SIG-M5 (cell line): ENCODE measurements around the gene STAG1.
"Not testable (repeated sequence)": the region's sequence is repeated elsewhere in the genome, so short reads cannot be mapped to it uniquely, and the experiment has no call there.

Source experiments
- DNase-seq: peaks from one replicate; lab custom pipeline; 2025; lab: John Stamatoyannopoulos, UW

Gene STAG1

DNA sequence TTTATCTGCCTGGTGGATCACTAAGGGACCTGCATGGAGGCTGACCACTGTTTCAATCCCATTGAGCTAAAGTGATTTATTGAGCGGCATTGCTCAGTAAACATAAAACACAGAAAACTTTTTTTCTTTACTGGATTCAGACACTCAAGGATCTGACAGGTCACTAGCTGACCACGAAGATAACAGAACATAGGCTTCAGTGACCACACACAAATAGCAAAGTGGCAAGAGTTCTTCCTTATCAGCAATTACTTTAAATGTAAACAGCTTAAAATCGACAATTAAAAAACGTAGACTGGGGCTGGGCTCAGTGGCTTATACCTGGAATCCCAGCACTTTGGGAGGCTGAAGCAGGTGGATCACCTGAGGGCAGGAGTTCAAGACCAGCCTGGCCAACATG, 48.7 kb downstream of the STAG1 start:
- DNase-seq, result no peak

- DNase-seq, result no peak
Observed at GRCh38 chr3:136699271-136699828, 52.8 kb downstream of the STAG1 start.

GRCh38 chr3:136698361-136698760, 53.8 kb downstream of the STAG1 start:
- no peak for DNase-seq

GRCh38 chr3:136696797-136697196, 55.4 kb downstream of the STAG1 start:
- no peak for DNase-seq

GRCh38 chr3:136694321-136694720, 57.9 kb downstream of the STAG1 start:
- no peak for DNase-seq

GRCh38 chr3:136690599-136690998, 61.6 kb downstream of the STAG1 start:
- no peak for DNase-seq

DNA sequence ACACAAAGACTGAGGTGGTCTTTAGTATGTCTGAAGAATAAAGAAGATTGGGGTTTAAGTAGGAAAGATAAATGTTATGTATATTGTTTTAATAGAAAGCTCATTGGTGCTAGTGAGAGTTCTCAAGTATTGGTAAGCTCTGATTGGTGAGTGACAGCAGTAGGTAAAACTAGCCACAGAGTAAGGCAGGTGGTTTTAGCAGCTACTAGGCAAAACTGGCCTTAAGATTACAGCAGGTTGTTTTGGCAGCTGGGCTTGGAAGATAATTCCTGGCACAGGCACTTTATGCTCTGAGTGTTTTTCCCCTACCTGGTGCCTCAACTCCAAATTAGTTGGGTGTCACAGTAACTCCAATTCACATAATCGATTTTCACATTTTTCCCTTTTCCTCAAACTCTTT, 66.3 kb downstream of the STAG1 start:
- DNase-seq, result no peak

DNA sequence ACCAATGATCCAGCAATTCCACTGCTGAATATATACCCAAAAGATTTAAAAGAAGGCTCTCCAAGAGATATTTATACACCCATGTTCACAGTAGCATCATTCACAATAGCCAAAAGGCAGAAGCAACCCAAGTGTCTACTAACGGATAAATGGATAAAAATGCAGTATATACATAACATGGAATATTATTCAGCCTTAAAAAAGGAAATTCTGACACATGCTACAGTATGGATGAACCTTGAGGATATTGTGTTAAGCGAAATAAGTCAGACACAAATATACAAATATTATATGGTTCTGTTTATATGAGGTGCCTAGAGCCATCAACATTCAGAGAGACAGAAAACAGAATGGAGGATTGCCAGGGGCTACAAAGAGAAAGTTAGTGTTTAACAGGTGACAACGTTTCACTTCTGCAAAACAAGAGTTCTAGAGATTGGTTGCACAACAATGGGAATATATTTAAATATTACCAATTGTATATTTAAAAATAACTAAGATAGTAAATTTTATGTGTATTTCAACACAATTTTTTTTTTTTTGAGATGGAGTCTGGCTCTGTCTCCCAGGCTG, 69.4 kb downstream of the STAG1 start:
- no peak for DNase-seq

DNA sequence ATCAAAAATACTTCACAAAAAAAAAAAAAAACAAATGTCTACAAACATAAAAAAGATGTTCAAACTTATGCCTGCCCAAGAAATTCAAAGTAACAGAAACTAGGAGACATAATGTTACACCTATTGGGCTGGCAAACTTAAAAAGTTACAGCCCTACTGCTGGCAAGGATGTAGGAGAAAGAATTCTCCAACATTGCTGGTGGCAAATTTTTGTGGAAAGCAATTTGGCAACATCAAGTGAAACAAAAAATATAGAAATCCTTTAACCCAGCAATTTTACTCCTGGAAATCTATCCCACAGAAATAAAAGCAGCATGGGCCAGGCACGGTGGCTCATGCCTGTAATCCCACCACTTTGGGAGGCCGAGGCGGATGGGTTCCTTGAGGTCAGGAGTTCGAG, 73.2 kb downstream of the STAG1 start:
- DNase-seq, result no peak

DNA sequence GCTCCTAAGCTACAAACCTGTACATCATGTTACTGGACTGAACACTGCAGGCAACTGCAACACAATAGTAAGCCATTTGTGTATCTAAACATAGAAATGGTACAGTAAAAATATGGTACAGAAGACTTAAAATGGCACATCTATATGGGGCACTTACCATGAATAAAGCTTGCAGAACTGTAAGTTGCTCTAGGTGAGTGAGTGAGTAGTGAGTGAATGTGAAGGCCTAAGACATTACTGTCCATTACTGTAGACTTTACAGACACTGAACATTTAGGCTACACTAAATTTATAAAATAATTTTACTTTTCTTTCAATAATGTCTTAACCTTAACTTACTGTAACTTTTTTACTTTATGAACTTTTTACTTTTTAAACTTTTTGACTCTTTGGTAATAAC, 76.2 kb downstream of the STAG1 start:
- DNase-seq, result no peak

DNA sequence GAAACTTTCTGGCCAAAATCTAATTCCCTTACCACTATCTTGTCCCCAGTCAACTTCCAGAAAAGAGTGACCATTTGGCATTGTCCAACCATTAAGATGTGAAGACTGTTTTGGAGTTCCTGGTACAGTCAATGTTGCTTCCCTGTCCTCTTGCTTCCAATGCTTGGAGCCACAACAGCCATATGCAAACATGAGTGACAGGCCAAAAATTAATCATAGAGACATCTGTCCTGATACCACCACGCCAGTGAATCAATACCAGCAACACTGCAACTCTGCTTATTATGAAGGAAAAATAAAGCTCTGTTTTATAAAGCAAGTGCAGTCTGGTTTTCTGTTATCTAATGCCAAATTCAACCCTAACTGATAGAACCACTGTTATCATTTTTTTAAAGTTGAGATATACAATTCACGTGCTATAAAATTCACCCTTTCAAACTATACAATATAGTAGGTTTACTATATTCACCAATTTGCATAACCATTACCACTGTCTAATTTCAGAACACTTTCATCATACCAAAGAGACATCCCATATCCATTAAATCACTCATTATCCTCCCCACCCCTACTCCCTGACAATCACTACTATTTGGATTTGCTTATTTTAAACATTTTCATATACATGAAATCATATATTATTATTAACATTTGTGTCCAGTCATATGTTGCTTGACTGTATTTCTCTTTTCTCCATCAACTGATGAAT, 76.9 kb downstream of the STAG1 start:
- no peak for DNase-seq

DNA sequence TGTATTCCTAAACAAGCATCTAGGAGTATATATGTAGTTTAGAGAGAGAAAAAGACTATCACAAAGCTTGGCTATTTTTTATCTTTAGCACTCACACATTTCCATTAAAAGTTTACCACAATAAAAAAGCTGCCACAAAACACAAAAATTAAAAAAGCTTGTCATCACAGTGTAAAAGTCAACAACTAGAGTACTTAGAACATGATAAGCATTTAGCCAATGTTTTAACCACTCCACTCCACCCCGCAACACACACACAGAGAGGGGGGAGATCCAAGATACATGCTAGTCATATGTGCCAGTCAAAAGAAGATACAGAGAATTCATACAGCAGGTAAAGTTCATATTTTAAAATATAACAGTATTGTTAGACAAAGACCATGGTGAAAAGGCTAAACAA, 79.7 kb downstream of the STAG1 start:
- no peak for DNase-seq

- no peak for DNase-seq
Observed at GRCh38 chr3:136671921-136672320, 80.3 kb downstream of the STAG1 start.

GRCh38 chr3:136670166-136670565, 82.0 kb downstream of the STAG1 start:
- no peak for DNase-seq

GRCh38 chr3:136667081-136667480, 85.1 kb downstream of the STAG1 start:
- DNase-seq, result no peak

DNA sequence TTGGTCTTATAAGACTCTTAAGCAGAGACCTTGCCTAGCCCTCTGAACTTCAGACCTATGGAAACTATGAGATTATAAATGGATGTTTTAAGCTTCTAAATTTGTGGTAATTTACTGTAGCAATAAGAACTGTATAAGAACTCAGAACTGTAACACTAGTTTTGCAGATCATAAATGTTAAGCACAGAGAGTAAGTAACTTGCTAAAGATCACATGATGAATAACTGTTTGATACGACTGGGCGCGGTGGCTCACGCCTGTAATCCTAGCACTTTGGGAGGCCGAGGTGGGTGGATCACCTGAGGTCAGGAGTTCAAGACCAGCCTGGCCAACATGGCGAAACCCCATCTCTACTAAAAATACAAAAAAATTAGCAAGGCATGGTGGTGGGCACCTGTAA, 85.9 kb downstream of the STAG1 start:
- DNase-seq, result not testable (repeated sequence)

GRCh38 chr3:136664771-136665170, 87.4 kb downstream of the STAG1 start:
- no peak for DNase-seq

- no peak for DNase-seq
Observed at GRCh38 chr3:136661282-136661681, 90.9 kb downstream of the STAG1 start.

GRCh38 chr3:136658946-136659682, 93.1 kb downstream of the STAG1 start:
- no peak for DNase-seq

DNA sequence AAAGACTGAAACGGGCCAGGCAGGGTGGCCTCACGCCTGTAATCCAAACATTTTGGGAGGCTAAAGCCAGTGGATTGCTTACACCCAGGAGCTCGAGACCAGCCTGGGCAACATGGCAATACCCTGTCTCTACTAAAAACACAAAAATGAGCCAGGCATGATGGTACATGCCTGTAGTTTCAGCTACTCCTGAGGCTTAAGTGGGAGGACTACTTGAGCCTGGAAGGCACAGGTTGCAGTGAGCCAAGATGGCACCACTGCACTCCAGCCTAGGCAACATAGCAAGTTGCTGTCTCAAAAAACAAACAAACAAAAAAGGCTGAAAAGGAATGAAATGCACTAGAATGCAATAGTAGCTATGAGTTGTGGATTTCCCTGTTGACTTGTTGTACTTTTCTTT, 94.7 kb downstream of the STAG1 start:
- DNase-seq, result no peak

- no peak for DNase-seq
Observed at GRCh38 chr3:136653628-136654027, 98.5 kb downstream of the STAG1 start.

GRCh38 chr3:136651581-136651980, 100.6 kb downstream of the STAG1 start:
- DNase-seq, result no peak

DNA sequence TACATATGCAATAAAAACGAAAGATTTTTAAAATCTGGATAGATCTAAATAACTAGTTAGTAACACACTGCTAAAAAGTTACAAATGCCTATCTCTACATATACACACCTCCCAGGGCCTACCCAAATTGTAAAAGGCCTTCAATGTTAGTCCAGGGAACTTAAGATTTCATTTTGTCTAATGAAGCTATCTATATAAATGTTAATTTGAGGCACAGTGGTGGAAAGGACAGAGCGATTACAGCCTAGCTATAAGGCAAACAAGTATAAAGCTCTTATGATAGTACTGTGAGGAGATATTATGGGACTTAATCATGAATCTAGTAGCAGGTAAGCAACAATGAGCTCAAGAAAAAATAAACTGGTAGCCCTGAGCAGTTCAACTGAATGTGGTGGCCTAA, 101.7 kb downstream of the STAG1 start:
- no peak for DNase-seq
